HG02759 (cell line): ENCODE results near the gene SLC39A10.
A peak's percentile ranks its signal among the peaks of the same experiment; 100 is the strongest.

Experiments used
- ATAC-seq: cut with Tn5 transposase; IDR thresholded peaks from one replicate; pipeline ENCODE4 v1.9.1; 2021; ENCODE audit warnings: mild to moderate bottlenecking, moderate library complexity; ENCODE audit not compliant: unreplicated experiment

Gene SLC39A10

DNA sequence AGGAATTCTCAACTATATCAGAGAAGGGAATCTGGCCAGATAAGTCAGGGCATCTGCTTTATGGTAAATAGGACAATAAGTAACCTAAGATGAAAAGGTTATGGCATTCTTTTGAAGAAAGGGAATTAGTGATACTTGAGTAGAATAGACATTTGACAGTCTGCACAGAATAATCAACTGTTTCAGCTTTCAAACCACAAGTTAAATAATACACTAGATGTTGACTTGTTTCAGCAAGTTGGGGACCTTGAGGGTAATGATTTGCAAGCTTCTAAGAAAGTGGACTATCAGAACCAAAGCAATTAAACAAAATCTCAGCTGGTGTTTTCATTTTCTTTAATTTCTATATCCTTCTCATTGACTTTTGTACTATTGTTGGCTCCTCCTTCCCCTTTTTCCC, 54.5 kb downstream of the SLC39A10 start:
- peak; percentile 77 for ATAC-seq

DNA sequence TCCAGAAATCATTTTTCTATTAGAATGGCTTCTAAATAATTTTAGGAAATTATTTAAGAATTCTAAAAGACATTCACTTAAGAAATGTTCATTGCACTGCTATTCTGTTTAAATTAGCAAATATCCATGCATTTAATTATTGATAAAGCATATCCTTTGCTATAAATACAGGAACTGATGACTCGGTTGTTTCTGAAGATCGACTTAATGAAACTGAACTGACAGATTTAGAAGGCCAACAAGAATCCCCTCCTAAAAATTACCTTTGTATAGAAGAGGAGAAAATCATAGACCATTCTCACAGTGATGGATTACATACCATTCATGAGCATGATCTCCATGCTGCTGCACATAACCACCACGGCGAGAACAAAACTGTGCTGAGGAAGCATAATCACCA, 59.4 kb downstream of the SLC39A10 start:
- no peak for ATAC-seq

DNA sequence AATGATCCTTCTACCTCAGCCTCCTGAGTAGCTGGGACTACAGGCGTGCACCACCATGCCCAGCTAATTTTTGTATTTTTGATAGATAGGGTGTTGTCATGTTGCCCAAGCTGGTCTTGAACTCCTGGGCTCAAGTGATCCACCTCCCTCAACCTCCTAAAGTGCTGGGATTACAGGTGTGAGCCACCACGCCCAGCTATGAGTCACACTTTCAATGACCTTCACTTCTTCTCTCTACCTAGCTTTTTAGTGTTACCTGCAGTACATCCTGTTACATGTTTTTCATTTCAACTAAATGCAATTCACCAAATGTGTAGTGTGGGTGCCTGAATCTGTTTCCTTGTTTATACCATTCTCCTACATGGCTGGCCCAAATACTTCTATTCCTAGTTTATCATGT, 64.0 kb downstream of the SLC39A10 start:
- ATAC-seq: no peak

DNA sequence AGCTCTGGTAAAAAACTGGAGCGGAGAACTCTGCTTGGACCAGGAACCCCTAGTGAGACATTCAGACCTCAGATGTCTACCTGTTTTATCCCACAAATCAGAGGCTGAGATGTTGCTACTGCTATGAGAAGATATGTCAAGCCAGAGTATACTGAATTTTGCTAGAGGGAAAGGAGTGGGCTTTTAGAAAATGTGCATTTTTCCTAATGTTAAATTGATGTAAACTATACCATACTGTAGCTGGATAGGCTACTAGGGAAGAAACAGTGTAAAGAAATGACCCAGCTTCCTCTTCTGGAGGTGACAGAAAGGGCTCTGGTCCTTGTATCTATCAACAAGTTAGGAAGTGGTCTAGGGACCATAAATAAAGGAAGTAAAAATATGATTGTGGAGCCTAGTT, 65.0 kb downstream of the SLC39A10 start:
- ATAC-seq: no peak

DNA sequence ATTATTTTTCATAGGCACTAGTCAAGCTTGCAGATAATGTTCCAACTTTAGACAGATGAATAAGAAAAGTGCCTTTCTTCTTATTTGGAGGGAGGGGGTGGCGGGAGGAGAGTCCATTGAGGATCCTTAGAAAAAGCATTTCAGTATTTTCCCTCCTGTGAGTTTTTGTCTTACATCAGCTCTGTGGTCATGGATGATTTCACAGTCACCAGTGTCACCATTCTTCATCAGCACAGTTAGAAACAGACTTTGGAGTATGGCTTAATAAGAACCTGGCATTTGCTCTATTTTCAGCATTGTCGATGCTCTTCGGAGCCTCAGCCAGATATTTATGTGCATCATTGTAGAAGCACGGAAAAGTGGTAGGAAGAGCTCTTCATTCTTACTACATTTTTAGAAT, 70.1 kb downstream of the SLC39A10 start:
- no peak for ATAC-seq

DNA sequence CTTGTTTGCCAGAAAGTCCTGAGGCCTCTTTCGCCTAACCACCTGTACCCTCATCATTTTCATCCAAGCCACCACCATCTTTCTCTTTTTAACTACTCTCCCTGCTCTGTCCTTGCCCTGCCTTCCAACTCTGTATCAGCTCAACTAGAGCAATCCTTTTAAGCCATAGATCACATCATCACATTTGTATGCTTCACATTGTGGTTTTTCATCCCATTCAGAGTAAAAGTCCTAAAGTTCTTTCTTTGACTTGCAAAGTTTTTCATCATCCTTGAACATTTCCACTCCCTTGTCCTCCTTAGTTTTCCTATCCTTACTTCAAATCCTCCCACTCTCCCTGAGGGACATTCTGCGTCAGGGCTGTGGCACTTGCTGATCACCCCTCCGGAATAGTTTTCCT, 73.9 kb downstream of the SLC39A10 start:
- ATAC-seq: no peak

DNA sequence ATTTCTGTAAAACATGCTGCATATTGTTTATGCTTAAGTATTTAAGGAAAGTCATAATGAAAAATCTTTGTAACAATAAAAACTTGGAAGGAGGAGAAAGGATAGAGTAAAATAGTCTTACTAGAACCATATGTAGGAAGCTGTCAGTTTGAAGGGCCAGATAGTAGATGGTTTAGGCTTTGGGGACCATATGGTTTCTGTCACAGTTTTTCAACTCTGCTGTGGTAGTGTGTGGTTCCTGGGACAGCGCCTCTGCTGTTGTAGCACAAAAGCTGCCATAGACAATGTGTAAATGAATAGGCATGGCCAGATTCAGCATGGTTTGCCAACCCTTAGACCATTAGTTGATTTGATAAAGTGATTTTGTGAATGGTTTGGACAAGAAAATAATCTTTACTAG, 75.5 kb downstream of the SLC39A10 start:
- no peak for ATAC-seq

DNA sequence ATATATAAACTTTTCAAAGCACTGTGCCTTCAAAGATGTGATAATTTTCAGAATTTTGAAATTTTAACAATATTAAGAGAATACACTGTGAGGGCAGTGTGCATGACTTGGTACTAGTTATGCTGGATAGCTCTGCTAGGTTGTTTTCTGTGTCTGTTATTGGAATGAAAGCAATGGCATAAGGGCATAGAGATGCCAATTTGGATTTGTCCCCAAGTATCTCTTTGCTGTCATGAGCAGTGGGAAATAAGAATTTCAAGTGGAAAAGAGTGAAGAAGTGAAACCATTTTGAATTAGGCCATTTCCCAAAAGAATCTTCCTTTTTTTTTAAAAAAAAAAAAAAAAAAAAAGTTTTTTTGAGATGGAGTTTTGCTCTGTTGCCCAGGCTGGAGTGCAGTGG, 76.8 kb downstream of the SLC39A10 start:
- no peak for ATAC-seq

DNA sequence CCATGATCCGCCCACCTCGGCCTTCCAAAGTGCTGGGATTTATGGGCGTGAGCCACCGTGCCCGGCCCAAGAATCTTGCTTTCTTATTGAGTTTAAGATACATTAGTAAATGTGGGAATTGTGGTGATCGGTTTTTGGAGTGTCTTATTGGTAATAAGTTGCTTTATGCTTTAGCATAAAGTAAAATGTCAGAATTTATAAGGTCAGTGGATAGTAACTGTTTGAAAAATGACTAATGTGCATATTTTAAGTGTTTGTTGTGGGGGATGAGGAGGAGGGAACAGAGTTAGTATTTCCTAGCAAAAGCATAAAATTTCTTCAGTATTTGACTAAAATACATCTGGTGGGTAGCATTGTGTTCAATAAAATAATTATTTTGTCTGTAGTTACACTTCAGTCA, 77.4 kb downstream of the SLC39A10 start:
- no peak for ATAC-seq

DNA sequence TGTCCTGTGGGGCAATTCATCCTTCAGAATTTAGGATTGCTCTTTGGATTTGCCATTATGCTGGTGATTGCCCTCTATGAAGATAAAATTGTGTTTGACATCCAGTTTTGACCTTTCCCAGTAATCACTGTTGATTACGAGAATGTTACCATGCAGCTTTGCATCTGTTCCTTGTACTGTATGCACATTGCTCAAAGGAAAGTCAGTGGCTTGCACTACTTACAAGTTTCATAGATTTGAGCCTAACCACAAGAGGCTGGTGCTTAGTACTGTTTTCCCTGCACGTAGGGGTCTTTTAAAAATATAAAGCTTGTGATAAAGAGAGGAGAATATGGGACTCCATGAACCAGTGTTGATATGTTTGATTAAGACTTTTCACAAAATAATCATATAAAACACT, 77.9 kb downstream of the SLC39A10 start:
- no peak for ATAC-seq

DNA sequence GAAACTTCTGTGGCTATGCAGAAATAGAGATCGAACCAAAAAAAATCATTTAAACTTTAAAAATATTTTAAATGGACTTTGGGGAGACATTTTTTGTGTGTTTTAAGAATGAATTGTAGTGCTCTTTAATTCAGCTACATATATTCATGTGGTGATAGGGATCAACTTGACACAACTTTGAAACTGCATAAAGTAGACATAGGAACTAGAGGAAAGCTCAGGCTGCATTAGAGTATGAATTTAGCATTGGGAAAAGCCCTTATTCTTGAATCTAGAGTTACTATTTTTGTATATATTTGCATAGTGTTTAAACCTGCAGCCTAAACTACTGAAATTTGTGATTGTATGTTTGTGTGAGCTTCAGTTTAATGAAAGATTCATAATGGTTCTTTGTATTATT, 78.3 kb downstream of the SLC39A10 start:
- ATAC-seq: no peak

DNA sequence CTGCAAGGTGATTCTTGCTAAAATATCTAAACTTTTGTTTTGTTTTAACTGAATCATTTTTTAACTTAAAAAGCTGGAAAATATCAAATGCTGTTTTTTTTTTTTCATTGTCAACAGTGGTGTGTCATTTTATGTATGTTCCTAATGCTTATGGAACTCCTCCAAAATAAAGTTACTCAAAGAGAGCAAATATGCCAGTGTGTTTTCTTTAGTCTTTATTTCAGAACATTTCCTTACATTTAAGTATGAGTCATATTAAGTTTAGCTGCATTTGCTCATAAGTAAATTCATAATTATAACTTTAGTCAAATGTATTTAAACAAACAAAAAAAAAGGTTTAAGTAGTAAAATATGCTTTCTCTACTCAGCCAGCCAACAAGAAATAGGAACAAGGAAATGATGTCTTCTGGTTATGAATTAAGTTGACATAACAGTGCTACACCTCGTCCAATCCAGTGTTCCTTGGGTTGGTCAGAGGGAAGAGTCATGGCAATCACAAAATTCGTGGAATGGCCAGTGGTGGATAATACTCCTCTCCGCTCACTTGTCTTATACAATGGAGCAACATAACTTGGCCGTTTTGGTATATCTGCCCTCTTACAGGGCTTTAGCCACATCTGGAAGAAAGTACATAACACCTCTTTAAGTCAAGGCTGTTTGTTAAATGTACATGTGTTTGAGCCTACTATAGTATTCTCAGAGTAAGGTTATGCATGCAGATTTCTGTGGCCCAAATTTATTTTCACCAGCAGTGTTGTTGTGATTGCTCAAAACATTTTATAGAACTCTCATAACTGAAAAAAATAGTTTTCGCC, 80.7 kb downstream of the SLC39A10 start:
- ATAC-seq: no peak

DNA sequence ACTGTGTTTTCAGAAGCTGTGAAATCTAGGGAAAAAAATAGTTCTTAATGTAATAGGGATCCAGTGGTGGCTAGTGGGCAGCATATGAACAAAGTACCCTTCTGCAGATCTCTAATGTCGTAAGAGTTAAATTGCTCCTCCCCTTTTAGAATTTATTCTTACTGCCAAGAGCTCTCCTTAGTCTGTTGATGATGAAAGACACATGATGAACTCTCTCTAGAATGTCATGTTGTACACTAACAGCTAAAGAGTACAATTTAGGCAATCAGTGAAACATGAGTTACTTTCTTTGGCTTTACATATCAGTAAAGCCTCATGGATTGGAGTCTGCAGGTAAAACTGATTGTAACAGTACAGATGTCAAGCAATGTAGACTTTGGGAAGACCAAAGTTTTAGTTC, 84.2 kb downstream of the SLC39A10 start:
- ATAC-seq: no peak

DNA sequence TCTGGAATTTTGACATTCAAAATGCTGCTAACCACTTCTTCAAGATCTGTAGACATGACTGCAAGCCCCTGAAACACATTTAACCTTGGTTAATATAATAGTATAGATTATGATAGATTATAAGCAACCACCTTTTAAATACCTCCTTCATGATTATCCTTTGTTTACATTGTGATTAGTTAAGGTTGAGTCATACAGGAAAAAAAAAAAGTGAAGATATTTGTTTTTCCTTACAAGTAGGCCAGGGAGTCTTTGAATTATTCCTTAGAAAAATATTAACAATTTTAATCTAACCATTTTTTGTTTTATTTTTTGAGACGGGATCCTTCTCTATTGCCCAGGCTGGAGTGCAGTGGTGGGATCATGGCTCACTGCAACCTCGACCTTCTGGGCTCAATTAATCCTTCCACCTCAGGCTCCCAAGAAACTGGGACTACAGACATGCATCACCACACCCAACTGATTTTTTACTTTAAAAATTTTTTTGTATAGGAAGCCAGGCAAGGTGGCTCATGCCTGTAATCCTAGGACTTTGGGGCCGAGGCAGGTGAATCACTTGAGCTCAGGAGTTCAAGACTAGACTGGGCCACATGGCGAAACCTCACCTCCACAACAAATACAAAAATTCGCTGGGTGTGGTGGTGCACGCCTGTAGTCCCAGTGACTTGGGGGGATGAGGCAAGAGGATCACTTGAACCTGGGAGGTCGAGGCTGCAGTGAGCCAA, 99.4 kb downstream of the SLC39A10 start:
- ATAC-seq: no peak

DNA sequence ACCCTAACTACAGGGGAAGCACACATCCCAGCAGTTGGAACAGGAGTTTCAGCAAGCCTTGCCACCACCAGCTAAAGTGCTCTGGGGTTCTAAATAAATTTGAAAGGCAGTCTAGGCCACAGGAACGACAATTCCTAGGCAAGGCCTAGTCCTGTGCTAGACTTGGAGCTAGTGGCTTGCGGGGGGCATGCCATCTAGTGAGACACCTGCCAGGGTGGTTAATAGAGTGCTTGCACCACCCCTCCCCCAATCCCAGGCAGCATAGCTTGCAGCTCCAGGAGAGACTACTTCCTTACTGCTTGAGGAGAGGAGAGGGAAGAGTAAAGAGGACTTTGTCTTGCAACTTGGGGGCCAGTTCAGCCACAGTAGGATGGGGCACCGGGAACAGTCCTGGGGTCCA, 101.8 kb downstream of the SLC39A10 start:
- ATAC-seq: no peak

DNA sequence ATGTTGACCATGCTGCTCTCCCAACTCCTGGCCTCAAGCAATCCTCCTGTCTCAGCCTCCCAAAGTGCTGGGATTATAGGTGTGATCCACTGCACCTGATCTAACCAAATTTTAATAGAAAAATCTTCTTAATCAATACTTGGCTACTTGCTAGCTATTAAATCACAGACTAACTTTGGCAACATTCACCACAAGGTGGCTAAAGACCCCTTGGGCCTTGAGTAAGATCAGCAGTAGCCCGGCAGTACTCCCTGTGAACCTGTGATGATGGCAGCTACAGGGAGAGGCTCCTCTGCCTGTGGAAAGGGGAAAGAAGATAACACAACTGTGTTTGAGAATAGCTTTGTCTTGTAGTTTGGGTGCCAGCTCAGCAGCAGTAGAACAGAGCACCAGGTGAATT, 102.9 kb downstream of the SLC39A10 start:
- no peak for ATAC-seq

DNA sequence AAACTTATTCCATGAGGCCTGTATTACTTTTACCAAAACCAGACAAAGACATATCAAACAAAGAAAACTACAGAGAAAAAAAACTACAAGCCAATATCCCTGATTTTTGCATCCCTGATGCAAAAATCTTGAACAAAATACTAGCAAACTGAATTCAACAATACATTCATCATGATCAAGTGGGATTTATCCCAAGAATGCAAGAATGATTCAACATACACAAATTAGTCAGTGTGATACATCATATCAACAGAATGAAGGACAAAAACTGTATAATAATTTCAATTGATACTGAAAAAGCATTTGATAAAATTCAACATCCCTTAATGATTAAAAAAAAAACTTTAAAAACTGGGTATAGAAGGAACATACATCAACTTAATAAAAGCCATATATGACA, 106.8 kb downstream of the SLC39A10 start:
- ATAC-seq: no peak

DNA sequence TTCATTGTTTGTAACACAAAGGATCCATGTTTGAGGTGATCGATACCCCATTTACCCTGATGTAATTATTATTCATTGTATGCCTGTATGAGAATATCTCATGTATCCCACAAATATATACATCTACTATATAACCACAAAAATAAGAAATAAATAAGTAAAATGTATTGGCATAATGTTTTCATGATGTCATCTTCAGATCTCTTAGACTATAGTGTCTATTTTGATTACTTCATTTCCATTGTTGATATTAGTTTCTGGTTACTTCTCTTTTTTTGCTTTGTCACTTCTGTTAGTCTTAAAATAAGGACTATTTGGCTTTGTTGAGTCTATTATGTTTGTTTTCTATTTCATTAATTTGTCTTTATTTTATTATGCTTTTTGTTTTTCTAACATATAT, 109.7 kb downstream of the SLC39A10 start:
- no peak for ATAC-seq

DNA sequence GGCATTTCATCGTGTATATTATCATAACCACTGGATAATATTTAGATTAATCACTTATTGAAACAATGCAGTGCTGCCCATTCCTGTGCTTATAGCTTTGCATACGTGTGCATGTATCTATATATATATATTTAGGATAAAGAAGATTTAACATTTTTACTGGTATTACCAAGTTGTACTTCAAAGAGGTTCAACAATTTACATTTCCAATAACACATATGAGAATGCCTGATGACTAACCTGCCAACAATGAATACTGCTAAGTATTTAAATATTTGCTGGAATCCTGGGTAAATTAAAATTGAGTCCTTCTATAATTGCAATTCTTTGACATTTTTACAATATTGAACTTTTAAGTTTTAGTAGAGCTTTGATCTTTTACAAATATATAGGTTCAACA, 111.4 kb downstream of the SLC39A10 start:
- no peak for ATAC-seq

DNA sequence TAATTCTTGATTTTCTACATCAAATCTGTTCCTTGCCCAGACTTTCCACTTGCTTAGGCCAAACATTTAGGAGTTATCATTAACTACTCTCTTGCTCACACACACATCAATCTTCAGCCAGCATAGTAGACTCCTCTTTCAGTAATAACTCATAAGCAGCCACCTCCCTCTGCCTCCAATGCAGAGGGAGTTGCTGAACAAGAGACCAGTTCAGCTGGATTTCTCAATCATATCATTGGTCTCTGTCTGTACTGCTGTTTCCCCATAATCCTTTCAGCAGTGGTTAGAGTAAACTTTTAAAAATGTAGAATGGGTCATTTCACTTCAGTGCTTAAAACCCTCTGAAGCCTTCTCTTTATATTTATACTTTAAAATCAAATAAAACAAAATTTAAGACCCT, 112.9 kb downstream of the SLC39A10 start:
- ATAC-seq: no peak

DNA sequence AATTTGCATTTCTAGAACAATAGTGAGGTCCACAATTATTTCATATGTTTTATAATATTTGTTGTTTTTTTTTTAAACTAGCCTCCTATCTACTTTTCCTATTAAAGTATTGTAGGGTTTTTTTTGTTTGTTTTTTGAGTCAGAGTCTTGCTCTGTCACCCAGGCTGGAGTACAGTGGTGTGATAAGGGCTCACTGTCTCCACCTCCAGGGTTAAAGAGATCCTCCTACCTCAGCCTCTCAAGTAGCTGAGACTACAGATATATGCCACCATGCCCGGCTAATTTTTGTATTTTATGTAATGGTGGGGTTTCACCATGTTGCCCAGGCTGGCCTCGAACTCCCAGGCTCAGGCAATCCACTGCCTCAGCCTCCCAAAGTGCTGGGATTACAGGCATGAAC, 122.5 kb downstream of the SLC39A10 start:
- ATAC-seq: no peak

DNA sequence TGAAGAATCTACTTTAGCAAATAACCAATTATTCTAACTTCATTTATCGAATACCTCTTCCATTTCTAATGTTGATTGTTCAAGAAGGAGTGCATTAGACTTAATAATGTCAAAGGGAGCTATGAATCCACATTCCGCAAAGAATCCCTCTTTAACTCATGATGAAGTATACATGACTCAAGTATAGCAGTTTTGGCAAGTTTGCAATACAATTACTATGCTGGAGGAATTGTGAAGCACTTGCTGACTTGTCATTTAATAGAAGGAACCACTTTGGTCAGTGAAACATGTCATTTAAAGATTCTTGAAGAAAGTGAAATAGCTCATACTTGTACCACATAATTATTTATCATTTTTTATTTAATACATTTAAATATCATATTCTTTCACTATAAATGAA, 125.1 kb downstream of the SLC39A10 start:
- no peak for ATAC-seq
